Smooth muscle cell (in vitro differentiated cells): ENCODE measurements around the gene CCL24. TPM values are rescaled to one million over a fixed set of nuclear protein-coding genes. Genes with fewer than 3 reads are reported as not detected.
"Not testable (repeated sequence)": the region's sequence is repeated elsewhere in the genome, so short reads cannot be mapped to it uniquely, and the experiment has no call there.

ENCODE experiments used
- DNase-seq: peaks from one replicate; lab custom pipeline; 2025; ENCODE audit not compliant: unreplicated experiment; lab: John Stamatoyannopoulos, UW
- H2AFZ ChIP-seq: fragments of 200-600 bp; sonication (generic); 2 replicates; pipeline ENCODE4 v1.6.0; 2016; ENCODE audit warnings: antibody characterized with exemption, low read depth, mild to moderate bottlenecking
- H3F3A ChIP-seq: fragments of 200-600 bp; sonication (generic); 2 replicates; pipeline ENCODE4 v1.6.0; 2017; ENCODE audit warnings: antibody characterized with exemption, low read depth
- H3K27ac ChIP-seq: fragments of 200-600 bp; sonication (generic); 2 replicates; pipeline ENCODE4 v1.5.1; 2016; ENCODE audit warnings: low read depth, mild to moderate bottlenecking
- H3K27me3 ChIP-seq: fragments of 200-600 bp; sonication (generic); 2 replicates; pipeline ENCODE4 v1.6.1; 2016; ENCODE audit warnings: low read depth, mild to moderate bottlenecking
- H3K36me3 ChIP-seq: fragments of 200-600 bp; sonication (generic); 2 replicates; pipeline ENCODE4 v1.5.1; 2016; ENCODE audit warnings: low read depth
- H3K4me1 ChIP-seq: fragments of 200-600 bp; sonication (generic); 2 replicates; pipeline ENCODE4 v1.5.1; 2016; ENCODE audit warnings: low read depth
- H3K4me2 ChIP-seq: fragments of 200-600 bp; sonication (generic); 2 replicates; pipeline ENCODE4 v1.6.0; 2016; ENCODE audit warnings: mild to moderate bottlenecking
- H3K4me3 ChIP-seq: fragments of 200-600 bp; sonication (generic); 2 replicates; pipeline ENCODE4 v1.5.1; 2016; ENCODE audit warnings: mild to moderate bottlenecking
- H3K79me2 ChIP-seq: fragments of 200-600 bp; sonication (generic); 2 replicates; pipeline ENCODE4 v1.6.0; 2016; ENCODE audit warnings: low read depth, mild to moderate bottlenecking
- H3K9ac ChIP-seq: fragments of 200-600 bp; sonication (generic); 2 replicates; pipeline ENCODE4 v1.6.0; 2016; ENCODE audit warnings: low read depth
- H3K9me3 ChIP-seq: fragments of 200-600 bp; sonication (generic); replicated peaks from 2 replicates; pipeline ENCODE4 v1.5.1; 2016; ENCODE audit warnings: low read depth
- H4K20me1 ChIP-seq: fragments of 200-600 bp; sonication (generic); 2 replicates; pipeline ENCODE4 v1.6.0; 2016; ENCODE audit warnings: low read depth
- WGBS: methylation state at CpG from one replicate; pipeline ENCODE4 v1.1.7; 2016; ENCODE audit warnings: low lambda C conversion rate; 5-methylcytosine and 5-hydroxymethylcytosine counted together
- polyA plus RNA-seq: library from polyadenylated mRNA; unstranded; fragments of >200 nt; fragmentation: Nextera tagmentation; extraction: Ambion mirVana; gene quantifications from 2 replicates; pipeline ENCODE4 v1.2.1, GENCODE V29; 2016
- total RNA-seq: library from RNA; depleted of rRNA; stranded (reverse); fragments of >200 nt; gene quantifications from 2 replicates; pipeline ENCODE4 v1.2.3, GENCODE V29; 2014
- TF ChIP-seq, protein P1 (sequence below): fragments of 200-600 bp; sonication (generic); IDR thresholded peaks from 2 replicates; pipeline ENCODE4 v1.5.1; 2017; ENCODE audit warnings: borderline replicate concordance, mild to moderate bottlenecking, antibody characterized with exemption; ENCODE audit not compliant: insufficient read depth, poor library complexity, severe bottlenecking

CCL24 gene
- total and polyA plus RNA-seq, 2 experiments from 2014 or later, result not detected

DNA sequence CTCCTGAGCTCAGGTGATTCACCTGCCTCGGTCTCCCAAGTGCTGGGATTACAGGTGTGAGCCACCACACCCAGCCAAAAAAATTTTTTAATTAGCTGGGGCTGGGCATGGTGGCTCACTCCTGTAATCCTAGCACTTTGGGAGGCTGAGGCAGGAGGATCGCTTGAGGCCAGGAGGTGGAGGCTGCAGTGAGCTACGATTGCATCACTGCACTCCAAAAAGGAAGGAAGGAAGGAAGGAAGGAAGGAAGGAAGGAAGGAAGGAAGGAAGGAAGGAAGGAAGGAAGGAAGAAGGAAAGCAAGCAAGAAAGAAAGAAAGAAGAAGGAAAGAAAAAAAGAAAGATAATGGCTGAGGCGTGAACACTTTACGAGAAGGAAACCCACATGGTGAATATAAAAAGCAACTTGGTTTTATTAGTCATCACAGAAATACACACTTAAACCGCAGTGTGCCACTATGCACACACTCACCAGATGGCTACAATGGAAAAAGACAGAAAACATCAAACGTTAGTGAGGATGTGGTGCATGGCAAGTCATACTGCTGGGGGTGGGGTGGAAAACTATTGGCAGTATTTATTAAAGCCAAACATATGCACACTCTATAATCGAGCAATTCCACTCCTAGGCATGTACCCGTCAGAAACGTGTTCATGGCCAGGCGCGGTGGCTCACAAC lies 37.2 kb downstream of the CCL24 start:
- H3K4me2 ChIP-seq, result no peak overlapping the region
- 62% methylated on average over 12 of the region's 12 CpGs for WGBS
- H3F3A ChIP-seq, result no peaks in the 10 kb centered on the region
- DNase-seq, result no peak
- H3K36me3 ChIP-seq, result no peaks in the 10 kb centered on the region
- no peaks in the 10 kb centered on the region for H3K27me3 ChIP-seq
- H4K20me1 ChIP-seq, result no peaks in the 10 kb centered on the region
- H3K27ac ChIP-seq, result no peak overlapping the region
- H3K4me1 ChIP-seq, result no peaks in the 10 kb centered on the region
- no peak overlapping the region for H3K9ac ChIP-seq
- TF ChIP-seq, protein P1, sequence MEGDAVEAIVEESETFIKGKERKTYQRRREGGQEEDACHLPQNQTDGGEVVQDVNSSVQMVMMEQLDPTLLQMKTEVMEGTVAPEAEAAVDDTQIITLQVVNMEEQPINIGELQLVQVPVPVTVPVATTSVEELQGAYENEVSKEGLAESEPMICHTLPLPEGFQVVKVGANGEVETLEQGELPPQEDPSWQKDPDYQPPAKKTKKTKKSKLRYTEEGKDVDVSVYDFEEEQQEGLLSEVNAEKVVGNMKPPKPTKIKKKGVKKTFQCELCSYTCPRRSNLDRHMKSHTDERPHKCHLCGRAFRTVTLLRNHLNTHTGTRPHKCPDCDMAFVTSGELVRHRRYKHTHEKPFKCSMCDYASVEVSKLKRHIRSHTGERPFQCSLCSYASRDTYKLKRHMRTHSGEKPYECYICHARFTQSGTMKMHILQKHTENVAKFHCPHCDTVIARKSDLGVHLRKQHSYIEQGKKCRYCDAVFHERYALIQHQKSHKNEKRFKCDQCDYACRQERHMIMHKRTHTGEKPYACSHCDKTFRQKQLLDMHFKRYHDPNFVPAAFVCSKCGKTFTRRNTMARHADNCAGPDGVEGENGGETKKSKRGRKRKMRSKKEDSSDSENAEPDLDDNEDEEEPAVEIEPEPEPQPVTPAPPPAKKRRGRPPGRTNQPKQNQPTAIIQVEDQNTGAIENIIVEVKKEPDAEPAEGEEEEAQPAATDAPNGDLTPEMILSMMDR, result no peak
- no peaks in the 10 kb centered on the region for H3K79me2 ChIP-seq
- H3K9me3 ChIP-seq, result no peaks in the 10 kb centered on the region
- no peak overlapping the region for H3K4me3 ChIP-seq
- no peak overlapping the region for H2AFZ ChIP-seq

DNA sequence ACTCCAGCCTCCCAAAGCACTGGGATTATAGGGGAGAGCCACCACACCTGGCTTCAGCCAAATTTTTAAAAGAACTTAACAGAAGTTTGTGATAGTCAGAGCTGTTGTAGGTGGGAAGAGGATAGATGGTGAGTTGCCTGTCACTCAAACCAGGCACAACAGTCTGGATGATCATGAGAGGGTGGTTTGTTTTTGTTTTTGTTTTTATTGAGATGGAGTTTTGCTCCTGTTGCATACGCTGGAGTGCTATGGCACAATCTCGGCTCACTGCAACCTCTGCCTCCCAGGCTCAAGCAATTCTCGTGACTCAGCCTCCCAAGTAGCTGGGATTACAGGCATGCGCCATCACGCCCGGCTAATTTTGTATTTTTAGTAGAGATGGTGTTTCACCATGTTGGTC lies 39.6 kb downstream of the CCL24 start:
- not testable (repeated sequence) for H2AFZ ChIP-seq, H3K4me2 ChIP-seq

GRCh38 chr7:75772081-75773077 lies 41.2 kb downstream of the CCL24 start, which contains the start of gene CCL26:
Gene CCL26, minus strand, starts transcription at chr7:75772211. Its CDS starts 35 bp downstream, at chr7:75772176.
- H3K9ac ChIP-seq, result no peak within 1 kb of the TSS

More for the DNA sequence above, 39.6 kb downstream of the CCL24 start:
- DNase-seq, H3F3A ChIP-seq, H3K27me3 ChIP-seq, H3K9ac ChIP-seq, H3K4me3 ChIP-seq, H3K4me1 ChIP-seq, H3K79me2 ChIP-seq, H3K9me3 ChIP-seq, H3K27ac ChIP-seq, H4K20me1 ChIP-seq, H3K36me3 ChIP-seq: not testable (repeated sequence)
- WGBS, result 81% methylated on average over 6 of the region's 6 CpGs

DNA sequence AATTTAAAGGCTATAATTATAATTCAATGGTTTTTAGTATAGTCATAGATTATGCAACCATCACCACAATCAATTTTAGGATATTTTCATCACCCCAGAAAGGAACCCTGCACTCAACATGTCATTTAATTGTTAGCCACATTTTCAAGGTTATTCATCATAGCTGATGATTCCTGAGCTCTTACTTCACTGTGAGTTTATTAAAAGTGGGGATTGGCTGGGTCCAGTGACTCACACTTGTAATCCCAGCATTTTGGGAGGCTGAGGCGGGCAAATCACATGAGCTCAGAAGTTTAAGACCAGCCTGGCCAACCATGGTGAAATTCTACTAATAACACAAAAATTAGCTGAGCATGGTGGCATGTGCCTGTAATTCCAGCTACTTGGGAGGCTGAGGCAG lies 42.4 kb downstream of the CCL24 start:
- Histone ChIP-seq H2AFZ (no peak overlapping the region), H3K4me1 (no peaks in the 10 kb centered on the region), H4K20me1 (no peaks in the 10 kb centered on the region), H3K4me2 (no peak overlapping the region), H3K9me3 (no peaks in the 10 kb centered on the region), H3F3A (no peaks in the 10 kb centered on the region), H3K36me3 (no peaks in the 10 kb centered on the region), H3K4me3 (no peak overlapping the region), H3K27me3 (no peaks in the 10 kb centered on the region), H3K27ac (no peak overlapping the region), H3K79me2 (no peaks in the 10 kb centered on the region), H3K9ac (no peak overlapping the region)
- no peak for DNase-seq
- WGBS, result 31% methylated on average over 1 of the region's 1 CpG
- TF ChIP-seq, protein P1, result no peak

More at GRCh38 chr7:75772081-75773077, 41.2 kb downstream of the CCL24 start, which contains the start of gene CCL26:
- H3K9me3 ChIP-seq, result no peaks in the 10 kb centered on the region
- no peaks in the 10 kb centered on the region for H3F3A ChIP-seq
- no peaks in the 10 kb centered on the region for H4K20me1 ChIP-seq
- H3K27me3 ChIP-seq, result no peaks in the 10 kb centered on the region
- no peaks in the 10 kb centered on the region for H3K36me3 ChIP-seq
- no peak for DNase-seq
- no peak within 1 kb of the TSS for H2AFZ ChIP-seq
- H3K4me2 ChIP-seq, result no peak within 1 kb of the TSS
- no peaks in the 10 kb centered on the region for H3K4me1 ChIP-seq
- TF ChIP-seq, protein P1, result no peak
- no peaks in the 10 kb centered on the region for H3K79me2 ChIP-seq
- peak within 1 kb of the TSS; percentile 18 for H3K27ac ChIP-seq
- 68% methylated on average over 9 of the region's 9 CpGs for WGBS
- H3K4me3 ChIP-seq, result no peak within 1 kb of the TSS
